Tongue (tissue), 2 donors: Measurements from ENCODE around the gene CHAC1. TPM values are rescaled to one million over a fixed set of nuclear protein-coding genes. Genes with fewer than 3 reads are reported as not detected.
"Not testable (repeated sequence)": the region's sequence is repeated elsewhere in the genome, so short reads cannot be mapped to it uniquely, and the experiment has no call there.

Experiments
- DNase-seq: peaks from one replicate; pipeline ENCODE4 v3.0.0-alpha.2; 2015
- total RNA-seq: library from RNA; depleted of rRNA; stranded (reverse); fragments of >200 nt; gene quantifications from one replicate; pipeline ENCODE4 v1.2.3, GENCODE V29; 2014

Gene CHAC1
- total RNA-seq, 1 donor from 2014 or later, result 5.3 TPM

DNA sequence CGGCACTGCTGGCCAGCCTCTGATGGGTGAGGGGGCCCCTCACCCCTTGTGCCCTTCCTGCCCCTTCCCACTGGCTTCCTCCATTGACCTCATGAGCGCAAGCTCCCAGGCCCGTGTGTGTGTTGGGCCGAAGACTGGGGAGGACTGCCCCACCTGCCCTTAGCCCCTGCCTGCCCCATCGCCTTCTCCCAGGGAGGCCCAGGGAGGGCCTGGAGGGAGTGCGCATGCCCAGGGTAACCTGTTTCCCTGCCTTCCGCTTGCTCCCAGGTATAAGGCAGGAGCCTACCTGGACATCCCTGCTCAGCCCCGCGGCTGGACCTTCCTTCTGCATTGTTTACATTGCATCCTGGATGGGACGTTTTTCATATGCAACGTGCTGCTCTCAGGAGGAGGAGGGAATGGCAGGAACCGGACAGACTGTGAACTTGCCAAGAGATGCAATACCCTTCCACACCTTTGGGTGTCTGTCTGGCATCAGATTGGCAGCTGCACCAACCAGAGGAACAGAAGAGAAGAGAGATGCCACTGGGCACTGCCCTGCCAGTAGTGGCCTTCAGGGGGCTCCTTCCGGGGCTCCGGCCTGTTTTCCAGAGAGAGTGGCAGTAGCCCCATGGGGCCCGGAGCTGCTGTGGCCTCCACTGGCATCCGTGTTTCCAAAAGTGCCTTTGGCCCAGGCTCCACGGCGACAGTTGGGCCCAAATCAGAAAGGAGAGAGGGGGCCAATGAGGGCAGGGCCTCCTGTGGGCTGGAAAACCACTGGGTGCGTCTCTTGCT, 15.3 kb upstream of the CHAC1 start:
- no peak for DNase-seq

DNA sequence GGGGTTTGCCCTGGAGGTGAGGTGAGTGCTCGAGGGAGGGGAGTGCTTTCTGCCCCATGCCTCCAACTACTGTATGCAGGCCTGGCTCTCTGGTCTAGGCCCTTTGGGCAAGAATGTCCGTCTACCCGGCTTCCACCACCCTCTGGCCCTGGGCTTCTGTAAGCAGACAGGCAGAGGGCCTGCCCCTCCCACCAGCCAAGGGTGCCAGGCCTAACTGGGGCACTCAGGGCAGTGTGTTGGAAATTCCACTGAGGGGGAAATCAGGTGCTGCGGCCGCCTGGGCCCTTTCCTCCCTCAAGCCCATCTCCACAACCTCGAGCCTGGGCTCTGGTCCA, 14.8 kb upstream of the CHAC1 start:
- no peak for DNase-seq

GRCh38 chr15:40940296-40940801, 12.9 kb upstream of the CHAC1 start:
- DNase-seq, result no peak

DNA sequence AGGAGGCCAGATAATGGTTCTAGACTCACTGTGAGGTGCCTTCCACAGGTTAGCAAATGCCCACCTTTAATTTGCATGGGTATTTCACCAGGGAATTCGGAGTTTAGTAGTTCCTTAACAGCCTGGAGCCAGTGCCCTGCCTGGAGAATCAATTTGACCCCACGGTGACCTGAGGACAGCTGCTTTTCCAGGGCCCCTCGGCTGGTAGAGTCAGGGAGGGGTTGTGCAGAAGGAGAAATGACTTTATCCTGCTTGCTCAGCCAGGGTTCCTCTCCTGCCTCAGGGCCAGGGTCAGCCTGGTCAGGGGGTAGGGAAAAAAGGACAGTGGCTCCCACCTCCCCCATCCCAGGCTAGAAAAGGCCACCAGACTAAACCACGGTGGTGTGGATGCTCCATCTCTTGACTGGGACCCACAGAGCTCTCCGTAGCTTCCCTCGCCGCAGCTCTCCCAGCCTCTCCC, 12.2 kb upstream of the CHAC1 start:
- DNase-seq, result no peak

DNA sequence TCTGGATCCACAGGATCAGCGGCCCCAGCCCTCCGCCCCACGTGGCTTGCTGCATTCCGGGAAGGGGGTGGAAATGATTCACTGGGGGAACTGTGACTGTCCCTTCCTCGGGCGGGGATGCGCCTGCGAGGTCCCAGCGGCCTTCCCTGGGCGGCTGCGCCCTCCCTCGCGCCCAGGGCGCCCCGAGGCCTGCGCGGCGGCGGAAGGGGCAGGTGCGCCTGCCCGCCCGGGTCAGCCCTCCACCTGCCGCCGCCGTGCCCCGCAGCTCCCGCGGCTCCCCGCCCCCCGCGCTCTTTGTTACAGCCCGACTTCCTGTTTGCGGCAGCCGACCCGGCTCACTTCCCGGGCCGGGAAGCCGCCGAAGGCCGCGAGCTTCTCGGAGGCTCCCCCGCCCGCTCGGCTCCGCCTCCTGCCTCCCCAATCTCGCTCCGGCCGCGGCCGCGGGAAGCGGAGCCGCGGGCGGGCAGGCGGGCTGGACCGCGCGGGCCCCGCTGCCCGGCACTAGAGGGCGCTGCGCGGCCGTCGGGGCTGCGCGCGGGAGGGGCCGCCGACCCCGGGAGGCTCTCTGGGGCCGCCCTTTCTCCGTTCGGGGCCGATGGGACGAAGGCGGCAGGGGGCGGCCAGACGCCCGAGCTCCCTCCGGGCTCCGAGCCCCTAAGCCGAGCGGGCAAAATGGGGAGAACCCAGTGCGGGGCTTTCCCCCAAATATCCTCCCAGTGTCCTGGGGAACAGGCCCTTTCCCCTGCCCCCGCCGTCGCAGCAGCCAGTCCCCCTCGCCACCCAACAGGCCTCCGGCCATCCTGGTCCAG, 11.5 kb upstream of the CHAC1 start:
- peak; percentile 82 for DNase-seq

DNA sequence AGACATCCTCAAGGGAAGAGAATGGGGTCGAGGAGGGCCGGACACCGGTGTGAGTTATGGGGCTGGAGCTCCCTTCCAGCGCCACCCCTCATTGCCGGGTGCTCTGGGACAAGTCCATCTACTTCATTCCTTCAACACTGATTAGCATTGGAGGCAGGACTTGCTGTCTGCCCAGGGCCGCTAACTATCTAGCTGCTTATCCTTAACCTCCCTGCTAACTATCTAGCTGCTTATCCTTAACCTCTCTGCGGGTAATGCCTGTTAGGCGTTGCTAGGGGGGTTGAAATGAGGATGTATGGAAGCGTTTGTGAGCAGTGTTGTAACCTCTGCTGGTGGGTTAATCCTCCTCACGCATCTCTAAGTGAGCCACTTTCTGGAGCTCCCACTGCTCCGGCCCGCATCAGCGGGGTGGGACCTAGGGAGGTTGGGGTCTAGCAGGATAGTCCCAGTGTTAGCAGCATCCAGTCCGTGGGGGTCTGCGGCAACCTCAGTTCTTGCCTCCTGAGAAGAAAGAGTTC, 10.9 kb upstream of the CHAC1 start:
- DNase-seq, result no peak

GRCh38 chr15:40942878-40943277, 10.4 kb upstream of the CHAC1 start:
- DNase-seq, result no peak

DNA sequence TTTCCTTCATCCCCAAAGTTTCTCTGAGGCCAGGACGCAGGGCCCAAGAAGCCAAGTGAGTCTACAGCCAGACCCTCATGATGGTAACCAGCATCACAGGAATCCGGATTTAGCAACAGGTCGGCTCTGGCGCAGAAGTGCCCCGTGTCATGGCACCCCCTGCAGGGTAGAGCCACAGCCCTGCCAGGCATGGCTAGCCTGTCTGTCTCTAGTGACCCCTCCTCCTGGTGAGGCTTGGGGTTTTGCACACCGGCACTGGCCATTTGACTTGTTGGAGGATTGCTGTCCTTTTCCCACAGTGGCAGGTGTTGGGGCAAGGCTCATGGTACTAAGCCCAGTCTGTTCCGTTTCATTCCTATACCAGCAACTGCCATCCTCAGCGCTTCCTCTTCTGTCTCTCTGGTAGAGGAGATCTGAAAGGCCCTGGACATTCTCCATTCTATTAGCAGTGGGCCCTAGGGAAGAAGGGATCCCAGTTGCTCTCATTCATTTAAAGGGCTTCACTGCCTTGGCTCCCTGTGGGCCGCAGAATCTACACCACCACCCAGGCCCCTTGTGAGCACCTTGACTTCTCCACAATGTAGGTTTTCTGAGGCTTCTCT, 9.4 kb upstream of the CHAC1 start:
- no peak for DNase-seq

DNA sequence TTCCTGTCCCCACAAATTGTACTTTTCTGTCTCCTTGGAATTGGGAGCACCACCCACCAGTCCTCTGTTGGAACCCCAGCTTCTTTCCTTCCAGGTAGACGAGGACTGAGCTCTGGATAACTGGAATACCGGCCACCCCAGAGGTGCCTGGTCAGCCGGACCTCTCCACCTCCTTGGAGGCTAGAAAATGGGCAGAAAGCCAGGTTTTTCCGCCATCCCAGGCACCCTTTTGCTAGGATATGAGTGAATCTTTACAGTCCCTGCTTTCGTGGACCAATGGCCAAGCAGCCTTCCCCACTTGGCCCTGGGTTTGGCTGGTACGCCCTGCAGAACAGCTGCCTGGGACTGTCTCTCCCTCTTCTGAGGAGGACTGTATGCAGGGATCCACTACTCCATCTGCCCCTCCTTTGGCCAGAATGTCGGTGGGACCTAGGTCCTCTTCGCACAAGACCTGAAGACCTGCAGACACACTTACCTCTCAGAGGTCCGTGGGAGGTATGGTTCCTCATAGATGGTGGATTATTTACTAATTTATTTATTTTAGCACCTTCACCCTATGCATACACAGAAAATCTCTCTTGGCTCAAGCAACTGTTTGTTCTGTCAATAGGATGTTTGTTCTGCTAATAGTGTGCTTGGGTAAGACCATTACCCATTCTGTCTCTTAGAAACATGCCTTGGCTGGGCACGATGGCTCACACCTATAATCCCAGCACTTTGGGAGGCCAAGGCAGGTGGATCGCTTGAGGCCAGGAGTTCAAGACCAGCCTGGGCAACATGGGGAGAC, 8.6 kb upstream of the CHAC1 start:
- DNase-seq, result no peak

- no peak for DNase-seq
These were observed 4.4 kb upstream of the CHAC1 start for GRCh38 chr15:40948706-40949473.

DNA sequence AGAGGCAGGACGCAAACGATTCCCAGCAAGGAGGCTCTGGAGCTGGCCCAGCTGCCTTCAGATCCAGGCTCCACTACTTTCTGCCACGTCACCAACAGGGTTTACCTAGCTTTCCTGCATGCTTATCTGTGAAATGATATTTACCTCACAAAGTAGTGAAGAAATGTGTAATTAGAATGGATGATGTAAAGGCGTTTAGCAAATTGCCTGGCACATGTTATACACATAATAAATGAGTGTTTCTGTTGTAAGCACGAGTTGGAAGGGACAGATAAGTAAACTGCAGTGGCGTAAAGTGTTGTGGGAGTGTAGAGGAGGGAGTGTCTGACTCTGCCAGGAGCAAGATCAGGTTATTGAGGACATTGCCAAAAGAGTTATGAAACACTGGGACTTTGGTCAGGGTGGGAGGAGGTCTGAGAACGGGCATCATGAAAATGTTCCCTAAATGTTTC, 3.5 kb upstream of the CHAC1 start:
- DNase-seq, result no peak

- no peak for DNase-seq
These were observed 1.5 kb upstream of the CHAC1 start for GRCh38 chr15:40951764-40952163.

- DNase-seq, result no peak
These were observed 870 bp upstream of the CHAC1 start for GRCh38 chr15:40952301-40952900.

DNA sequence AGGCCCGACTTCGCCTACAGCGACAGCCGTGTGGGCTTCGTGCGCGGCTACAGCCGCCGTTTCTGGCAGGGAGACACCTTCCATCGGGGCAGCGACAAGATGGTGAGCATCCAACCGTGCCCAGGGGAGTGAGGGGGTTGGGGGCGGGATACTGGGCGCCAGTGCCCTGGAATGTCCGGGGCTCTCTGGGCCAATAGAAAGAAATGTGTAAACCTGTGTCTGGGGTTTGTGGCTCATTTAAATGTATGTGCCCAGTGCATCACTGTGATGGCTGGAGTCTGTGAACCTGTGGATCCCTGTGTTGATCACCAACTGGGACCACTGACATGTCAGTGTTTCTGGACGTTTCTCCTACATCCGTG, 423 bp downstream of the CHAC1 start:
- no peak for DNase-seq

DNA sequence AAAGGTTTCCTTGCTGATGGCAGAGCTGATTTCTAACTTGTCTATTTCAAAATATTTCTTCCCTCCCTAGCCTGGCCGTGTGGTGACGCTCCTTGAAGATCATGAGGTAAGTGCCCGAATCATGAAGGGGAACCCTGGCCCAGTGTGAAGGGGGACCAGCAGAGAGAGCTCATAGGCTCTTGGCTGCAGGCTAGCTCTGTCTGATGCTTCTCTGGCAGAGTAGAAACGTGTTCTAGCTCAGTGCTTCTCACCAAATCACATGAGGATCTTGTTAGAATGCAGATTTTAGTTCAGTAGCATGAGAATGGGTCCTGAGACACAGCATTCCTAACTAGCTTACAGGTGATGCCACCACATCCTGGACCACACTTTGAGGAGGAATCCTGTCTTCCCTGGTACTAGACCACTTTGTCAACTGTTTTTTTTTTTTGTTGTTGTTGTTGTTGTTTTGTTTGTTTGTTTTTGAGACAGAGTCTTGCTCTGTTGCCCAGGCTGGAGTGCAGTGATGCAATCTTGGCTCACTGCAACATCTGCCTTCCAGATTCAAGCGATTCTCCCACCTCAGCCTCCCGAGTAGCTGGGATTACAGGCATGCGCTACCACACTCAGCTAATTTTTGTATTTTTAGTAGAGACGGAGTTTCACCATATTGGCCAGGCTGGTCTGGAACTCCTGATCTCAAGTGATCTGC, 1.0 kb downstream of the CHAC1 start:
- DNase-seq, result not testable (repeated sequence)

GRCh38 chr15:40955141-40955903, 2.1 kb downstream of the CHAC1 start:
- DNase-seq, result no peak

DNA sequence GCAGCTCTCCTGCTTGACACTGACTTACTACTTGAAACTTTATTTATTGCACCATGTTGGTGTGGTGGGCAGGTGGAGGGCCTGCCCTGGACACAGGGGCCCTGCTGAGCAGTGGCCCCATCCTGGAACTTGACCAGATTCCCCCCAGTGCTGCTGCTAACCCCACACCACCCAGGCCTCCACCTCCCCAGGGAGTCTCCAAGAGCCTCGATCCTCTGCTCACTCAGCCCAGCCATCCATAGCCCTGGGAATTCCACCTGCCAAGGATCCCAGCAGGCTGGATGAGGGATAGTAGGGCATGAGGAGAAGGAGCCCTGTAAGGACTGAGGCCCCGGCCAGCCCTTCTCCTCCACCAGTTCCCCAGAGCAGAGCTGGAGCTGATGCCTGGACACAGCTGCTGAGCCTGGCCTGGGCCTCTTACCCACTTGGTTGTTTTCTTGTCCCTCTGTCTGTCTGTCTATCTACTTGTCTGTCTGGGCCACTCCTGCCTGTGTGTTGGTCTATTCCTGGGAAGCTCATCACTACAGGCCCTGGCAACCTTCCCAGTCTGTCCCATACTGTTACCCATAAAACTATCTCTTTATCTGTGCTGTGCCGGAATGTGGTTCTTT, 2.8 kb downstream of the CHAC1 start:
- DNase-seq, result peak; percentile 50

DNA sequence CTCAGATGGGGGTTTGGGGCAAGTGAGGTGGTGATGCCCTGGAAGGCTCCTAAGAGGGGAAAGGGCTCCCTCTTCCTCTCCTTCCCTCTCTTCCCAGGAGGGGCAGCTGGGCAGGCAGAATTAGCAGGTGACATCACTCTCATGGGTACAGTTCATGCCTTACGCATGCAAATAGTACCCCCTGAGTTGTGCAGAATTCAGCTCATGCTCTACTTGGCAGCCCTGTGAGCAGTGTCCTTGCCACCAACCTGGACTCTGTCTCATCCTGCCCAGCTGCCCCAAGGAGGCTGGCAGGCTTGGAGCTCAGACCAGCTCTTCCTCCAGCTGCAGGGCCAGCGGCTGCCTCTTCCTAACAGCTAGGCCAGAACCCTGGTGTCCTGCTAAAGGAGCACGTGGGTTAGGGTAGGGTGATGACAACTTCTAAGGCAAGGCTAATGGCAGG, 3.3 kb downstream of the CHAC1 start:
- DNase-seq, result peak; percentile 60

DNA sequence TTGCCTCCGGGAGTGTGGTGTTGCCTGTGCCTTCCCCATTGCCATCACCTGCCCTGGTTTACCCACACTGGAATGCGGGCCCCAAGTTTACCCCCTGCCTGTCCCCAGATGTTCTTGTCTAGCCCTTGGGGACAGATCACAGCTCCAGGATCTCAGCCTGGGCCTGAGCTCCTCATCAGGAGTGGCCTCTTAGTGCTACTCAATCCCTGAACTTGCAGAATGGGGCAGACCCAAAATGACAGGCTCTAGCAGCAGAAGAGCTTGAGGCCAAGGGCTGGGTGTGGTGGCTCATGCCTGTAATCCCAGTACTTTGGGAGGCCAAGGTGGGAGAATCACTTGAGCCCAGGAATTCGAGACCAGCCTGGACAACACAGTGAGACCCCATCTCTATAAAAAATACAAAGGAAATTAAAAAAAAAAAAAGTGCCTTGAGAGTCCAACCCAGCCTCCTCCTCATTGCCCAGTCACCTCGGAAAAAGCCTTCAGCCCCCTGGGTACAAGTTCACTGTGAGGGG, 3.8 kb downstream of the CHAC1 start:
- DNase-seq, result no peak
